GM18867 (cell line): ENCODE results near the gene MIOS.
"Not testable (repeated sequence)": the region's sequence is repeated elsewhere in the genome, so short reads cannot be mapped to it uniquely, and the experiment has no call there.

ENCODE experiments used
- ATAC-seq: cut with Tn5 transposase; IDR thresholded peaks from one replicate; pipeline ENCODE4 v1.9.1; 2021; ENCODE audit warnings: mild to moderate bottlenecking, moderate library complexity; ENCODE audit not compliant: unreplicated experiment

MIOS gene

DNA sequence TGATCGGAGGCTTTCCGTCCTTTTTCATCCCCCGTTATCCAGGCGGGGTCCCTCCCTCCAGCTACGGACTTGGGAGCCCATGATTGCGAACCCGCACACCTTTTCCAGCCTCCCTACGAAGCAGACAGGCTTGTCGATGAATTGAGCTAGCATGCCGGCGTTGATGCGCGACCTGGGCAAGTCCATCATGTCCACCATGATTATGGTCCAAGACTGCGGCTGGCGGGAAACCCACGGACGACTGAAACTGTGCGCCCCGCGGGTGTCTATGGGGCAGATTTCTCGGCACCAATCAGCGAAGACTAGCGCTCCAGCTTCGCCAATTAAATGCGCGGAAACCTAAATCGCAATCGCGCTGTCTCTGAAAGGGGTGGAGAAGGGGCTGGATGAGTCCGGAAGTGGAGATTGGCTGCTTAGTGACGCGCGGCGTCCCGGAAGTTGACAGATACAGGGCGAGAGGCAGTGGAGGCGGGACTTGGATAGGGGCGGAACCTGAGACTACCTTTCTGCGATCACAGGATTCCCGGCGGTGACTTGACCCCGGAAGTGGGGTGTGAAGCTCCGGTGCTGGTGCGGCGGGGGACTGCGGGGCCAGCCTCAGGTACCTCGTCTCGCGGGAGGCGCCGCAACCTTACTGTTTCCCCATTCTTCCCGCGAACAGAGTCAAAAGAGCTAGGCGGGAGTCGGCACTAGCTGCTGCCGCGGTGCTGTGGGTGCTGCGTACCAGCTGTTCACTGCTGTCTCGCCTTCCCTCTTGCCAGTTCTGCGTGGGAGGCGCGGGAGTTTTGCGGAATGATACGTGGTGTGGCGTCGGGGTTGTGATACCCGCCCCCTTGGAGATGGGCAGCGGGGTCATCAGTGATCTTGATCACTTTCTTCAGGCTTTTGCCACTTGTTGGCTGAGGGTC, 73.8 kb downstream of the MIOS start, which contains the start of gene UMAD1:
Gene UMAD1 (plus strand): TSS at position 532 of the 908 bp plus-strand sequence. CDS start 32,620 bp downstream, outside the sequence.
- peak; percentile 96 for ATAC-seq

- ATAC-seq, result peak; percentile 12
Measured at GRCh38 chr7:7641129-7641663, 74.5 kb downstream of the MIOS start.

DNA sequence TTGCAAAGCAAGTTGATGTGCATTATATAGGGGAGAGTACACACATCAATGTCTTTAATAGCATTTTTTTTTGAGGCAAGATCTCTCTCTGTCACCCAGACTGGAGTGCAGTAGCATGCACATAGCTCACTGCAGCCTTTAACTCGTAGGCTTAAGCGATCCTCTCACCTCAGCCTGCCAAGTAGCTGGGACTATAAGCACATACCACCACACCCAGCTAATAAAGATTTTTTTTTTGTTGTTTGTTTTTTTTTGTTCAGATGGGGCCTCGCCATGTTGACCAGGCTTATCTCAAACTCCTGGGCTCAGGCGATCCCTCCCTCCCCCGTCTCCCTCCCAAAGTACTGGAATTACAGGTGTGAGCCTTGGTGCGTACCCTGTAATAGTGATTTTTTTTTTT, 75.4 kb downstream of the MIOS start:
- ATAC-seq, result no peak

- ATAC-seq, result no peak
Measured at GRCh38 chr7:7647495-7648036, 80.9 kb downstream of the MIOS start.

- ATAC-seq, result no peak
Measured at GRCh38 chr7:7650682-7651206, 84.1 kb downstream of the MIOS start.

- ATAC-seq, result no peak
Measured at GRCh38 chr7:7651479-7651878, 84.8 kb downstream of the MIOS start.

DNA sequence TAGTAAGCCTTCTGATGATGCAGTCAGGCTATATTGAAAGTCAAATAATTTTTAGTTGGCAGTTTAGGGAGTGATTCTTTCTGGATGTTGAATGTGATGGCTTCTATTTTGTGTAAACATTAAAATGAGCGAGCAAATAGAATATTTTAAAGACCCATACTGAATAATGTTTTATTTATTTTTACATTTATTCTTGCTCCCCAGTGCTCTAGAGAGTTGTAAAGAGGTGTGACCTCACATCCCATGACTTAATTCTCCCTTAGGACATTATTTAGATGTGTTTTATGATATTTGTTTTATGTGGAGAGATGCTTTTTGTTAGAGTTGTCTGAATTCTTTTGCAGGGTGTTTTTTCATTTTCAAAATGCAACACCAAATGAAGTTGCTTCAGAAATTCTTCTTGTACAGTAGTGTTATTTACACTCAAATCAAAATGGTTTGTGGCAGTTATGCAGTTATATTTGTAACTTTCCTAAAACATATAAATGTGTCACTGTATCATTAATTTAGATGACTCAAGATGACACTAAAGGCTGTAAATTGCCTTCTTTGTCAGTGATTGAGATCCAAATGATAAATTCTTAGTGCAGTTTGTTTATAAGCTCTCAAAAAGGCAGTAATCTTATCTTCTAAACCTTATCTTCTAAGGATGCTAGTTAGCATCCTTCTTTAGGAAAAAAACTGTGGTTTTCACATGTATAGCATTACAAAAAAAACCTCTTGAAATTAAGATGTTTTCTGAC, 86.3 kb downstream of the MIOS start:
- ATAC-seq, result no peak

- no peak for ATAC-seq
Measured at GRCh38 chr7:7653593-7654187, 87.0 kb downstream of the MIOS start.

- ATAC-seq, result no peak
Measured at GRCh38 chr7:7654964-7655715, 88.5 kb downstream of the MIOS start.

- not testable (repeated sequence) for ATAC-seq
Measured at GRCh38 chr7:7656459-7656858, 89.8 kb downstream of the MIOS start.
